OCI-LY1 (cell line): Measurements from ENCODE around the gene IKBIP.
"Not testable (repeated sequence)": the region's sequence is repeated elsewhere in the genome, so short reads cannot be mapped to it uniquely, and the experiment has no call there.

Source experiments
- H2AFZ ChIP-seq: fragments of 200-600 bp; sonication (generic), shearing (Covaris generic); 2 replicates; pipeline ENCODE4 v1.6.0; 2014; ENCODE audit warnings: antibody characterized with exemption, mild to moderate bottlenecking, low read length
- H3F3A ChIP-seq: fragments of 200-600 bp; sonication (generic), shearing (Covaris generic); 2 replicates; pipeline ENCODE4 v1.6.0; 2014; ENCODE audit warnings: mild to moderate bottlenecking, antibody characterized with exemption, low read length, moderate library complexity; ENCODE audit not compliant: insufficient read depth
- H3K27ac ChIP-seq: fragments of 200-600 bp; sonication (generic); 2 replicates; pipeline ENCODE4 v1.5.1; 2014; ENCODE audit warnings: low read length, mixed run types, mild to moderate bottlenecking, low read depth; ENCODE audit not compliant: poor library complexity, severe bottlenecking
- H3K27me3 ChIP-seq: fragments of 200-600 bp; sonication (generic); 2 replicates; pipeline ENCODE4 v1.6.0; 2014; ENCODE audit warnings: antibody characterized with exemption, mild to moderate bottlenecking, low read length, moderate library complexity; ENCODE audit not compliant: insufficient read depth
- H3K36me3 ChIP-seq: fragments of 200-600 bp; sonication (generic); 2 replicates; pipeline ENCODE4 v1.6.1; 2014; ENCODE audit warnings: mild to moderate bottlenecking, antibody characterized with exemption, low read length, moderate library complexity, mixed read lengths; ENCODE audit not compliant: insufficient read depth
- H3K4me1 ChIP-seq: fragments of 200-600 bp; sonication (generic); 2 replicates; pipeline ENCODE4 v1.5.1; 2014; ENCODE audit warnings: mild to moderate bottlenecking, low read length, moderate library complexity; ENCODE audit not compliant: insufficient read depth, severe bottlenecking
- H3K4me2 ChIP-seq: fragments of 200-600 bp; sonication (generic), shearing (Covaris generic); 2 replicates; pipeline ENCODE4 v1.6.1; 2014; ENCODE audit warnings: low read length
- H3K4me3 ChIP-seq: fragments of 200-600 bp; sonication (generic); 2 replicates; pipeline ENCODE4 v1.5.1; 2014; ENCODE audit warnings: low read length, low read depth, mild to moderate bottlenecking, mixed read lengths; ENCODE audit not compliant: poor library complexity, severe bottlenecking
- H3K79me2 ChIP-seq: fragments of 200-600 bp; shearing (Covaris generic); 2 replicates; pipeline ENCODE4 v1.6.1; 2016; ENCODE audit warnings: mixed run types, low read length, mixed read lengths; ENCODE audit not compliant: insufficient read depth
- H3K9ac ChIP-seq: fragments of 200-600 bp; sonication (generic), shearing (Covaris generic); 2 replicates; pipeline ENCODE4 v1.6.1; 2014; ENCODE audit warnings: mild to moderate bottlenecking, low read length, mixed read lengths
- H3K9me2 ChIP-seq: fragments of 200-600 bp; sonication (generic), shearing (Covaris generic); 2 replicates; pipeline ENCODE4 v1.6.1; 2014; ENCODE audit warnings: low read depth, mild to moderate bottlenecking, low read length, mixed read lengths
- H3K9me3 ChIP-seq: fragments of 200-600 bp; shearing (Covaris generic); 2 replicates; pipeline ENCODE4 v1.6.1; 2014; ENCODE audit warnings: low read length, mixed read lengths
- H4K20me1 ChIP-seq: fragments of 200-600 bp; sonication (generic), shearing (Covaris generic); 2 replicates; pipeline ENCODE4 v1.6.0; 2016; ENCODE audit warnings: mild to moderate bottlenecking, low read length; ENCODE audit not compliant: insufficient read depth
- EZH2 ChIP-seq: fragments of 200-600 bp; sonication (generic), shearing (Covaris generic); IDR thresholded peaks from 2 replicates; pipeline ENCODE4 v1.8.0; 2017; ENCODE audit warnings: borderline replicate concordance, mixed run types, mild to moderate bottlenecking, antibody characterized with exemption, low read length, moderate library complexity, mixed read lengths
- TF ChIP-seq, protein P1 (sequence below): fragments of 200-600 bp; sonication (generic), shearing (Covaris generic); IDR thresholded peaks from 2 replicates; pipeline ENCODE4 v1.5.1; 2017; ENCODE audit warnings: mild to moderate bottlenecking, antibody characterized with exemption, low read length, moderate library complexity, mixed read lengths

Gene IKBIP

DNA sequence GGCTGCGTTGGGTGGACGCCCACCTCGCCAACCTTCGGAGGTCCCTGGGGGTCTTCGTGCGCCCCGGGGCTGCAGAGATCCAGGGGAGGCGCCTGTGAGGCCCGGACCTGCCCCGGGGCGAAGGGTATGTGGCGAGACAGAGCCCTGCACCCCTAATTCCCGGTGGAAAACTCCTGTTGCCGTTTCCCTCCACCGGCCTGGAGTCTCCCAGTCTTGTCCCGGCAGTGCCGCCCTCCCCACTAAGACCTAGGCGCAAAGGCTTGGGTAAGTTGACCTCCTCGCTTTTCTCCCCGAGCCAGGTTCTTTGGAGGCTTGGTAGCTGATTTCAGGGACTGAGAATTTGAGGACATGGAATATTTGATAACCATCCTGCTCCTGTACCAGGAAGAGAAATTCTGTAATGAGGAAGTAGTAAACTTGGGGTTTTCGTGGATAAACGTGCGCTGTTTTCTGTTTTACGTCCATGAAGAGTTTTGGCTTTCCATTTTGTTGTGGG is 1.0 kb upstream of the IKBIP start:
- Histone ChIP-seq H3K36me3 (peaks cover 22% of the 10 kb centered on the region), H3F3A (no peaks in the 10 kb centered on the region), H3K9ac (peak overlapping the region; percentile 78), H3K4me2 (peak overlapping the region; percentile 79), H4K20me1 (no peaks in the 10 kb centered on the region), H3K27me3 (no peaks in the 10 kb centered on the region), H2AFZ (no peak overlapping the region), H3K4me3 (peak overlapping the region; percentile 89), H3K9me2 (no peaks in the 10 kb centered on the region), H3K27ac (peak overlapping the region; percentile 15), H3K9me3 (no peaks in the 10 kb centered on the region), H3K79me2 (peaks cover 21% of the 10 kb centered on the region), H3K4me1 (peaks cover 32% of the 10 kb centered on the region)
- TF ChIP-seq, protein P1, sequence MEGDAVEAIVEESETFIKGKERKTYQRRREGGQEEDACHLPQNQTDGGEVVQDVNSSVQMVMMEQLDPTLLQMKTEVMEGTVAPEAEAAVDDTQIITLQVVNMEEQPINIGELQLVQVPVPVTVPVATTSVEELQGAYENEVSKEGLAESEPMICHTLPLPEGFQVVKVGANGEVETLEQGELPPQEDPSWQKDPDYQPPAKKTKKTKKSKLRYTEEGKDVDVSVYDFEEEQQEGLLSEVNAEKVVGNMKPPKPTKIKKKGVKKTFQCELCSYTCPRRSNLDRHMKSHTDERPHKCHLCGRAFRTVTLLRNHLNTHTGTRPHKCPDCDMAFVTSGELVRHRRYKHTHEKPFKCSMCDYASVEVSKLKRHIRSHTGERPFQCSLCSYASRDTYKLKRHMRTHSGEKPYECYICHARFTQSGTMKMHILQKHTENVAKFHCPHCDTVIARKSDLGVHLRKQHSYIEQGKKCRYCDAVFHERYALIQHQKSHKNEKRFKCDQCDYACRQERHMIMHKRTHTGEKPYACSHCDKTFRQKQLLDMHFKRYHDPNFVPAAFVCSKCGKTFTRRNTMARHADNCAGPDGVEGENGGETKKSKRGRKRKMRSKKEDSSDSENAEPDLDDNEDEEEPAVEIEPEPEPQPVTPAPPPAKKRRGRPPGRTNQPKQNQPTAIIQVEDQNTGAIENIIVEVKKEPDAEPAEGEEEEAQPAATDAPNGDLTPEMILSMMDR = no peak
- TF ChIP-seq EZH2 = no peak

DNA sequence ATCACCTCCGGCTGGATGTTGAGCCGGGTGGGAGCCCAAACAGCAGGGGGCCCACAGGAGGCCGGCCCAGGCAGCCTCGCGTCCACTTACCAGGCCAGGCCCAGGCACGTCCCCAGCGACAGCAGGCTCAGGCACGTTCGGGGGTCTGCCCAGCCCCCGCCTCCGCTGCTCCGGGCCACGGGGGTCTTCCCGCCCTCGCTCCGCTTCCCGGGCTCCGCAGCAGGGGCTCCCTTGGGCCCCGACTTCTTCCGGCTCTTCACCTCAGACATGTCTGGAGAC is 216 bp downstream of the IKBIP start:
- TF ChIP-seq, protein P1 = peak; percentile 16; the same call in 1 of the 2 replicates
- no peak for TF ChIP-seq EZH2
- Histone ChIP-seq H3K27me3 (no peaks in the 10 kb centered on the region), H3K9me2 (no peaks in the 10 kb centered on the region), H3K9ac (peak overlapping the region; percentile 83), H3K4me1 (peaks cover 32% of the 10 kb centered on the region), H3K4me2 (peak overlapping the region; percentile 66), H4K20me1 (no peaks in the 10 kb centered on the region), H3K9me3 (no peaks in the 10 kb centered on the region), H2AFZ (no peak overlapping the region), H3F3A (no peaks in the 10 kb centered on the region), H3K27ac (peak overlapping the region; percentile 84), H3K4me3 (peak overlapping the region; percentile 89), H3K36me3 (peaks cover 11% of the 10 kb centered on the region; the same call in 1 of the 2 replicates), H3K79me2 (peaks cover 21% of the 10 kb centered on the region)

DNA sequence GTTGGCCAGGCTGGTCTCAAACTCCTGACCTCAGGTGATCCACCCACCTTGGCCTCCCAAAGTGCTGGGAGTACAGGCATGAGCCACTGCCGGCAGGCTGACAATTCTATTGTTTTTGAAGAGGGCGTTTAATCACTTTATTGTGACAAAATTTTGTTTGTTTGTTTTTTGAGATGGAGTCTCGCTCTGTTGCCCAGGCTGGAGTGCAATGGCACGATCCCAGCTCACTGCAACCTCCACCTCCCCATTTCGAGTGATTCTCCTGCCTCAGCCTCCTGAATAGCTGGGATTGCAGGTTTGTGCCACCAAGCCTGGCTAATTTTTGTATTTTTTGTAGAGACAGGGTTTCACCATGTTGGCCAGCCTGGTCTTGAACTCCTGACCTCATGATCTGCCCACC is 1.8 kb downstream of the IKBIP start:
- H3K27ac ChIP-seq, H3F3A ChIP-seq, H3K36me3 ChIP-seq, H3K9me2 ChIP-seq, H3K27me3 ChIP-seq, H3K9me3 ChIP-seq, H3K9ac ChIP-seq, H4K20me1 ChIP-seq, H2AFZ ChIP-seq: not testable (repeated sequence)
- H3K4me1 ChIP-seq = peaks cover 32% of the 10 kb centered on the region
- H3K4me2 ChIP-seq = peak overlapping the region; percentile 66
- H3K4me3 ChIP-seq = peak overlapping the region; percentile 89
- peaks cover 21% of the 10 kb centered on the region for H3K79me2 ChIP-seq

DNA sequence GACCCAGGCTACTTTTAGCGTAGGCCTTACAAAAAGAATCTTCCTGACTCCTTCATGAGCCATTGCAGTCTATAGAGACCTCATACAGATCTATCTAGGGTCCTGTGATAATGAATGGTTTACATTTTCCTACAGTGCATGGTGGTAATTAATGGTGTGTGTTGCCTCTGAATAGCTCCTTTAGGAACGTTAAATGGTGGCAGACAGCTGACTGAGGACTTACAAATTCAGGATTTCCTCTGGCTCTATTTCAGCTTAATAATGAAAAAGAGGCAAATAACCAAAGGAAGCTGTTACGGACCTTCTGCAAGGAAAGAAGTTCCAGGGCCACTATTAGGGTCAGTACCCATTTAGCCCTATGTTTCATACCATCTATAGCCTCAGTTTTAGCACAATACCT is 5.1 kb downstream of the IKBIP start:
- no peak overlapping the region for H3K27ac ChIP-seq
- H3K4me3 ChIP-seq = no peak overlapping the region
- H3K4me1 ChIP-seq = peaks cover 33% of the 10 kb centered on the region
- H3K9me3 ChIP-seq = no peaks in the 10 kb centered on the region
- H3K9ac ChIP-seq = no peak overlapping the region
- H3K4me2 ChIP-seq = no peak overlapping the region
- TF ChIP-seq EZH2 = no peak
- TF ChIP-seq, protein P1 = no peak
- no peaks in the 10 kb centered on the region for H3K27me3 ChIP-seq
- no peaks in the 10 kb centered on the region for H3K36me3 ChIP-seq
- no peaks in the 10 kb centered on the region for H4K20me1 ChIP-seq
- no peak overlapping the region for H2AFZ ChIP-seq
- H3K79me2 ChIP-seq = peaks cover 14% of the 10 kb centered on the region
- no peaks in the 10 kb centered on the region for H3F3A ChIP-seq
- no peaks in the 10 kb centered on the region for H3K9me2 ChIP-seq
